SK-N-SH (cell line): ENCODE measurements around the gene USP11. TPM values are rescaled to one million over a fixed set of nuclear protein-coding genes. Genes with fewer than 3 reads are reported as not detected.

Experiments used
- CTCF ChIA-PET: fragments of 300-600, 350-600 bp; formaldehyde crosslinking; extraction: SDS; loops from one replicate; lab custom pipeline; 2021; lab: Yijun Ruan, JAX
- POLR2A ChIA-PET: fragments of 350-600 bp; sonication (Branson Sonifier 250); formaldehyde crosslinking; extraction: SDS; loops from one replicate; lab custom pipeline; 2020; ENCODE audit warnings: antibody characterized with exemption, inconsistent platforms; lab: Yijun Ruan, JAX
- DNase-seq: peaks from one replicate; pipeline ENCODE4 v3.0.0; 2012
- H2AFZ ChIP-seq: fragments of 200-600 bp; sonication (generic); 2 replicates; pipeline ENCODE4 v1.8.1; 2016; ENCODE audit warnings: antibody characterized with exemption, mild to moderate bottlenecking, low read depth
- H3F3A ChIP-seq: fragments of 200-600 bp; sonication (generic); replicated peaks from 2 replicates; pipeline ENCODE3; 2016; ENCODE audit warnings: antibody characterized with exemption, mild to moderate bottlenecking; ENCODE audit not compliant: insufficient read depth
- H3K27ac ChIP-seq, 2 experiments: fragments of 200-500 bp in 1 of 2; fragments of 200-600 bp in 1 of 2; sonication (Bioruptor generic) in 1 of 2; sonication (generic), shearing (Covaris generic) in 1 of 2; 2 replicates each; pipeline versions ENCODE4 v1.5.1 to v1.6.1; 2014 to 2016; ENCODE audit warnings: low read depth in 2 of 2, inconsistent platforms in 1 of 2, low read length in 1 of 2, mild to moderate bottlenecking in 1 of 2, mixed read lengths in 1 of 2
- H3K27me3 ChIP-seq: fragments of 200-600 bp; sonication (generic), shearing (Covaris generic); 2 replicates; pipeline ENCODE4 v1.6.1; 2016; ENCODE audit warnings: mixed run types; ENCODE audit not compliant: insufficient read depth
- H3K36me3 ChIP-seq, 2 experiments: fragments of 200-500 bp in 1 of 2; fragments of 200-600 bp in 1 of 2; sonication (Bioruptor generic) in 1 of 2; sonication (generic) in 1 of 2; replicated peaks in 1 of 2; 2 replicates each; pipeline versions ENCODE3 to v1.5.1; 2014 to 2016; ENCODE audit warnings: low read length in 1 of 2, mild to moderate bottlenecking in 1 of 2; ENCODE audit not compliant: insufficient read depth in 2 of 2, control insufficient read depth in 1 of 2
- H3K4me1 ChIP-seq, 2 experiments: fragments of 200-500 bp in 1 of 2; fragments of 200-600 bp in 1 of 2; sonication (Bioruptor generic) in 1 of 2; sonication (generic), shearing (Covaris generic) in 1 of 2; 2 replicates each; pipeline versions ENCODE4 v1.5.1 to v1.6.1; 2014 to 2016; ENCODE audit warnings: low read depth in 1 of 2, low read length in 1 of 2, mixed run types in 1 of 2; ENCODE audit not compliant: insufficient read depth in 2 of 2, control insufficient read depth in 1 of 2
- H3K4me2 ChIP-seq: fragments of 200-600 bp; sonication (generic), shearing (Covaris generic); 2 replicates; pipeline ENCODE4 v1.6.1; 2017; ENCODE audit warnings: mixed run types
- H3K4me3 ChIP-seq, 2 experiments: fragments of 200-500 bp in 1 of 2; fragments of 200-600 bp in 1 of 2; sonication (Bioruptor generic) in 1 of 2; sonication (generic), shearing (Covaris generic) in 1 of 2; 2 replicates each; pipeline versions ENCODE4 v1.5.1 to v1.8.1; 2014 to 2016; ENCODE audit warnings: low read depth in 2 of 2, inconsistent platforms in 1 of 2, low read length in 1 of 2, mild to moderate bottlenecking in 1 of 2, mixed read lengths in 1 of 2, moderate library complexity in 1 of 2
- H3K79me2 ChIP-seq: fragments of 200-600 bp; sonication (generic); 2 replicates; pipeline ENCODE4 v1.8.1; 2017; ENCODE audit warnings: mild to moderate bottlenecking; ENCODE audit not compliant: insufficient read depth
- H3K9ac ChIP-seq: fragments of 200-600 bp; sonication (generic); 2 replicates; pipeline ENCODE4 v1.6.1; 2017; ENCODE audit warnings: mixed run types
- H3K9me2 ChIP-seq: fragments of 200-600 bp; sonication (generic); 2 replicates; pipeline ENCODE4 v1.6.1; 2017; ENCODE audit warnings: mixed run types
- H3K9me3 ChIP-seq: fragments of 200-600 bp; sonication (generic); 2 replicates; pipeline ENCODE4 v1.6.1; 2017; ENCODE audit warnings: mixed run types, mild to moderate bottlenecking, moderate library complexity
- H4K20me1 ChIP-seq: fragments of 200-600 bp; sonication (generic); 2 replicates; pipeline ENCODE4 v1.6.1; 2017; ENCODE audit warnings: mild to moderate bottlenecking, mixed run types; ENCODE audit not compliant: insufficient read depth
- FOXJ3 ChIP-seq: sonication (generic); formaldehyde crosslinking; IDR thresholded peaks from 2 replicates; pipeline ENCODE4 v1.5.1; 2020; ENCODE audit warnings: mild to moderate bottlenecking, missing genetic modification reagents
- JUND ChIP-seq: IDR thresholded peaks from 2 replicates; pipeline ENCODE4 v1.4.0; 2012
- MAX ChIP-seq: IDR thresholded peaks from 2 replicates; pipeline ENCODE4 v1.4.0; 2012; ENCODE audit warnings: low read depth
- PBX3 ChIP-seq: IDR thresholded peaks from 2 replicates; pipeline ENCODE4; 2012
- POLR2AphosphoS5 ChIP-seq: IDR thresholded peaks from 2 replicates; pipeline ENCODE4 v1.6.1; 2012; ENCODE audit warnings: low read depth, low read length
- RCOR1 ChIP-seq: fragments of 150-350 bp; IDR thresholded peaks from 2 replicates; pipeline ENCODE4 v1.6.1; 2017; ENCODE audit warnings: antibody characterized with exemption, low read length
- REST ChIP-seq: IDR thresholded peaks from 2 replicates; pipeline ENCODE4 v1.6.1; 2012; ENCODE audit warnings: mild to moderate bottlenecking, low read depth, low read length, moderate library complexity
- RFX5 ChIP-seq: IDR thresholded peaks from 2 replicates; pipeline ENCODE4 v1.6.1; 2012; ENCODE audit warnings: mild to moderate bottlenecking, improper control_type of control experiment, low read length
- RXRA ChIP-seq: IDR thresholded peaks from 2 replicates; pipeline ENCODE4 v1.4.0; 2012; ENCODE audit warnings: low read depth, mild to moderate bottlenecking, borderline replicate concordance
- TEAD4 ChIP-seq: IDR thresholded peaks from 2 replicates; pipeline ENCODE4 v1.4.0; 2012; ENCODE audit warnings: mild to moderate bottlenecking, borderline replicate concordance; ENCODE audit not compliant: insufficient read depth
- USF1 ChIP-seq: IDR thresholded peaks from 2 replicates; pipeline ENCODE4 v1.4.0; 2012; ENCODE audit warnings: low read depth, borderline replicate concordance
- WGBS: methylation state at CpG from one replicate; pipeline ENCODE4 v1.1.6; 2017; ENCODE audit warnings: low lambda C conversion rate; 5-methylcytosine and 5-hydroxymethylcytosine counted together
- polyA plus RNA-seq, 3 experiments: library from polyadenylated mRNA; depleted of rRNA; stranded (reverse); fragments of >200 nt; gene quantifications; 2 replicates each; pipeline ENCODE4 v1.2.3, GENCODE V29; 2012

The USP11 gene
- polyA plus RNA-seq, 1 of the 3 experiments (the other 2 are of a cell fraction): 53.1 TPM

- H3K4me3 ChIP-seq: no peak overlapping the region
- H3K27ac ChIP-seq: peak overlapping the region; percentile 84 to 90
- POLR2A ChIA-PET: no interaction called here
- peaks cover 7 to 30% of the 10 kb centered on the region in 2 experiments; a peak in 3 of 4 replicates for H3K4me1 ChIP-seq
- TF ChIP-seq PBX3: no peak
- TF ChIP-seq RCOR1: no peak
- TF ChIP-seq RXRA: no peak
- TF ChIP-seq USF1: no peak
- no peak for TF ChIP-seq JUND
- no peak for TF ChIP-seq TEAD4
- no peak for TF ChIP-seq FOXJ3
- TF ChIP-seq RFX5: no peak
- TF ChIP-seq, all 33 proteins: peak for 0
- Histone ChIP-seq H3K9ac (peak overlapping the region; percentile 65; the same call in 1 of the 2 replicates), H3K9me2 (no peaks in the 10 kb centered on the region), H3K9me3 (no peaks in the 10 kb centered on the region), H2AFZ (no peak overlapping the region), H3K36me3 (peaks cover 26 to 46% of the 10 kb centered on the region in 2 experiments), H3K4me2 (peak overlapping the region; percentile 65; the same call in 1 of the 2 replicates), H4K20me1 (peaks cover 35% of the 10 kb centered on the region), H3F3A (peaks cover 24% of the 10 kb centered on the region), H3K27me3 (no peaks in the 10 kb centered on the region), H3K79me2 (peaks cover 32% of the 10 kb centered on the region)
- DNase-seq: no peak
- CTCF ChIA-PET: interaction anchor here (2.0 kb wide), 1 partner anchor 306 kb away, joined by 8 read pairs; no protein-coding TSS in a partner anchor
- WGBS: 81% methylated on average over 8 of the region's 8 CpGs
Measured at GRCh38 chrX:47216393-47216925, 16.4 kb upstream of the USP11 start.

- Histone ChIP-seq H3F3A (peaks cover 24% of the 10 kb centered on the region), H3K36me3 (peaks cover 21 to 39% of the 10 kb centered on the region in 2 experiments), H2AFZ (no peak overlapping the region), H3K4me2 (peak overlapping the region; percentile 65), H4K20me1 (peaks cover 43% of the 10 kb centered on the region), H3K79me2 (peaks cover 40% of the 10 kb centered on the region), H3K9me3 (no peaks in the 10 kb centered on the region), H3K27ac (peak overlapping the region; percentile 84 to 90), H3K4me3 (peak overlapping the region; percentile 23; a peak in 3 of 4 replicates), H3K4me1 (peaks cover 7 to 30% of the 10 kb centered on the region in 2 experiments; a peak in 3 of 4 replicates), H3K9me2 (no peaks in the 10 kb centered on the region), H3K9ac (peak overlapping the region; percentile 65), H3K27me3 (no peaks in the 10 kb centered on the region)
- TF ChIP-seq POLR2AphosphoS5 (peak; percentile 33; the same call in 1 of the 2 replicates), REST (no peak), MAX (peak; percentile 11; the same call in 1 of the 2 replicates)
- WGBS: 35% methylated on average over 11 of the region's 22 CpGs
- CTCF ChIA-PET: no interaction called here
- POLR2A ChIA-PET: interaction anchor here (0.7 to 1.5 kb wide), 4 partner anchors 12 to 168 kb away, joined by 3 to 10 read pairs (median 4); partner anchors contain the start of gene USP11
- peak; percentile 49 for DNase-seq
Measured at GRCh38 chrX:47217121-47217851, 15.5 kb upstream of the USP11 start.
